Esophagus (tissue), 2 donors: ENCODE measurements around the gene CLINT1. TPM values are rescaled to one million over a fixed set of nuclear protein-coding genes. Genes with fewer than 3 reads are reported as not detected.

Experiments used
- H3K27ac ChIP-seq, 2 donors: one replicate each; pipeline ENCODE4 v1.5.1; 2013; ENCODE audit warnings: low read depth in 2 of 2, mild to moderate bottlenecking in 2 of 2, inconsistent platforms in 1 of 2, low read length in 1 of 2, moderate library complexity in 1 of 2
- H3K27me3 ChIP-seq, 2 donors: one replicate each; pipeline ENCODE4 v1.6.1; 2013; ENCODE audit warnings: low read length in 2 of 2, control low read depth in 1 of 2, mild to moderate bottlenecking in 1 of 2; ENCODE audit not compliant: insufficient read depth in 2 of 2, control insufficient read depth in 1 of 2
- H3K36me3 ChIP-seq, 2 donors: one replicate each; pipeline ENCODE4 v1.6.1; 2013; ENCODE audit warnings: low read length in 1 of 2; ENCODE audit not compliant: control insufficient read depth in 2 of 2, insufficient read depth in 2 of 2
- H3K4me1 ChIP-seq, 2 donors: one replicate each; pipeline ENCODE4 v1.6.1; 2013; ENCODE audit warnings: low read length in 1 of 2; ENCODE audit not compliant: control insufficient read depth in 2 of 2, insufficient read depth in 2 of 2
- H3K4me3 ChIP-seq, 2 donors: one replicate each; pipeline ENCODE4 v1.5.1; 2013; ENCODE audit warnings: low read length in 2 of 2, mild to moderate bottlenecking in 2 of 2, low read depth in 1 of 2, moderate library complexity in 1 of 2
- H3K9me3 ChIP-seq, 2 donors: one replicate each; pipeline ENCODE4 v1.6.1; 2013; ENCODE audit warnings: mild to moderate bottlenecking in 2 of 2, low read depth in 1 of 2, low read length in 1 of 2, moderate library complexity in 1 of 2; ENCODE audit not compliant: control insufficient read depth in 2 of 2, insufficient read depth in 1 of 2
- WGBS, 2 donors: extraction: QIAGEN DNeasy Blood & Tissue Kit; methylation state at CpG; one replicate each; pipeline ENCODE4 v1.1.7; 2013; 5-methylcytosine and 5-hydroxymethylcytosine counted together
- polyA plus RNA-seq, 2 donors: library from polyadenylated mRNA; stranded (reverse); fragments of 200-250 nt; gene quantifications; one replicate each; pipeline ENCODE4 v1.2.3, GENCODE V29; 2013
- donor health status: healthy with polysubstance abuse.
- donor health status: Bipolar disorder and iron deficiency.

CLINT1 gene
- polyA plus RNA-seq, 2 donors, result 59.1 to 75.2 TPM

DNA sequence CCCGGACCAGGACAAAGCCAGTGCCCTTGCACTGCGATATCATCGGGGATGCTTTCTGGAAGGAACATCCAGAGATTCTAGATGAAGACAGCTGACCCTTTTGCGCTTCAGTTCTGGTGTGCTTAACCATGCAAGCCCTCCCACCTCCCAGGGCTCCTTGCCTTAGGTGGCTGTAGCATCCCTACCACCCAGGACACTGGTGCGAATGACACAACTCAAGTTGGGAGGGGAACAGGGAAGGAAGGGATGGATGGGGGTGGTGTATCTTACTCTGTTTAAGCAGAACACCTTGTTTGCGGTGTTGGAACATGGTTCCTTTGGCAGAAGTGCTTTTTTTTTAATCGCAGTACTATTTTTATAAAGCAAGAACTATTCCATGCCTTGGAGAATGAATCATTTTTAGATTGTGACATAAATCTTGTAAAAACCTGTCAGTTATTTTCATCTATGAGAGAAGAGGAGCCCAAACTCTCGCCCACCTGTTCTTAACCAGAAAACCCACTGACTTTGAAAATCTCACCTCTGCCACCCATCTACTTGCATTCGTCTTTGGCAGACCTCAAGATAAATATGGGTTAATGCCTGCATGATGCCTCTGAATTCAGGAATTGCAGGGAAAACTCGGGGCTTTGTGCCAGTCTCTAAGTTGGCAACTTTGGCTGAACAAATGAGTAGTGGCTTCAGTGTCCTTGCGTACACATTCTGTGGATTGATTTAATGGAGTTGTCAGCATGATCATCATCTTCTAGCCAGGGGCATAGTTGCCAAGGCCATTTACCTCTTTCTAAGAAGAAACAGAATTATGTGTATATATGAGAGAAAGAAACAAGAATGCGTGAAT is 119.3 kb downstream of the CLINT1 start:
- H3K4me3 ChIP-seq, result no peak overlapping the region
- no peaks in the 10 kb centered on the region for H3K9me3 ChIP-seq
- 82% methylated on average over 12 of the region's 12 CpGs for WGBS, 2 donors
- peaks cover 0 to 5% of the 10 kb centered on the region in 2 donors for H3K36me3 ChIP-seq
- no peak overlapping the region for H3K27ac ChIP-seq
- peaks cover 0 to 5% of the 10 kb centered on the region in 2 donors for H3K4me1 ChIP-seq
- H3K27me3 ChIP-seq, result no peaks in the 10 kb centered on the region

DNA sequence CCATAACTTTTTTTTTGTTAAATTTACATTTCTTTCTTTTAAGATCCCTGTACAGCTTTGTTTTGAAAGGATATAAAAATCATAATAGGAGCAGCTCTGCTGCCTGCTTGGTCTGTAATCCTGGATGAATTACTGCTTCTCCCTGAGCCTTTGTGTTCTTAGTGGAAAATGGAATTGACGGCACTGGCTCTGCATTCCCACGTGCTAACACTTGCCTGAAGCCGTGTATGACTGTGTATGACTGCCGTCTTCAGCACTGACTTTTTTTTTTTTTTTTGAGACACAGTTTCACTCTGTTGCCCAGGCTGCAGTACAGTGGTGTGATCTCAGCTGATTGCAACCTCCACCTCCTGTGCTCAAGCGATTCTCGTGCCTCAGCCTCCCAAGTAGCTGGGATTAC is 123.0 kb downstream of the CLINT1 start:
- WGBS, 2 donors, result 61 to 69% methylated on average over 6 of the region's 6 CpGs
- Histone ChIP-seq H3K9me3 (no peaks in the 10 kb centered on the region), H3K4me1 (no peaks in the 10 kb centered on the region), H3K27ac (no peak overlapping the region), H3K36me3 (peaks cover 0 to 9% of the 10 kb centered on the region in 2 donors), H3K4me3 (no peak overlapping the region), H3K27me3 (no peaks in the 10 kb centered on the region)

Other genes with a start within 250 kb of the CLINT1 start
- under 1 TPM; 0.04 to 0.05 TPM for gene SOX30, start 206.7 kb downstream of the CLINT1 start, polyA plus RNA-seq
- gene C5orf52, start 187.6 kb downstream of the CLINT1 start, polyA plus RNA-seq, result not detected
- gene THG1L, start 127.7 kb downstream of the CLINT1 start, polyA plus RNA-seq, result 10 to 100 TPM in 1 of 2 donors, 1 to 10 TPM in 1; 7.9 to 13.0 TPM
- 1 to 10 TPM in 1 of 2 donors, under 1 TPM in 1; 0.94 to 1.3 TPM for gene LSM11, start 115.4 kb downstream of the CLINT1 start, polyA plus RNA-seq